Left lobe of liver (tissue), 2 donors: ENCODE data around the gene AKT2. TPM values are rescaled to one million over a fixed set of nuclear protein-coding genes. Genes with fewer than 3 reads are reported as not detected.

Source experiments
- ATAC-seq: fragments of 200-7000 bp; cut with Tn5 transposase; one replicate; pipeline ENCODE4 v1.9.1; 2020; ENCODE audit warnings: mild to moderate bottlenecking, moderate library complexity
- DNase-seq: peaks from one replicate; pipeline ENCODE4 v3.0.0-alpha.2; 2020; ENCODE audit warnings: low spot score
- total RNA-seq: library from RNA; stranded (reverse); gene quantifications from one replicate; pipeline ENCODE4 v1.2.1, GENCODE V29; 2021
- donor health status: DM: no; HTN: no; CAD: no; lungs with moderate emphysema.
- donor health status: DM: no; HTN: yes; CAD: no.

The AKT2 gene
- total RNA-seq, 1 donor from 2014 or later = 140 TPM

DNA sequence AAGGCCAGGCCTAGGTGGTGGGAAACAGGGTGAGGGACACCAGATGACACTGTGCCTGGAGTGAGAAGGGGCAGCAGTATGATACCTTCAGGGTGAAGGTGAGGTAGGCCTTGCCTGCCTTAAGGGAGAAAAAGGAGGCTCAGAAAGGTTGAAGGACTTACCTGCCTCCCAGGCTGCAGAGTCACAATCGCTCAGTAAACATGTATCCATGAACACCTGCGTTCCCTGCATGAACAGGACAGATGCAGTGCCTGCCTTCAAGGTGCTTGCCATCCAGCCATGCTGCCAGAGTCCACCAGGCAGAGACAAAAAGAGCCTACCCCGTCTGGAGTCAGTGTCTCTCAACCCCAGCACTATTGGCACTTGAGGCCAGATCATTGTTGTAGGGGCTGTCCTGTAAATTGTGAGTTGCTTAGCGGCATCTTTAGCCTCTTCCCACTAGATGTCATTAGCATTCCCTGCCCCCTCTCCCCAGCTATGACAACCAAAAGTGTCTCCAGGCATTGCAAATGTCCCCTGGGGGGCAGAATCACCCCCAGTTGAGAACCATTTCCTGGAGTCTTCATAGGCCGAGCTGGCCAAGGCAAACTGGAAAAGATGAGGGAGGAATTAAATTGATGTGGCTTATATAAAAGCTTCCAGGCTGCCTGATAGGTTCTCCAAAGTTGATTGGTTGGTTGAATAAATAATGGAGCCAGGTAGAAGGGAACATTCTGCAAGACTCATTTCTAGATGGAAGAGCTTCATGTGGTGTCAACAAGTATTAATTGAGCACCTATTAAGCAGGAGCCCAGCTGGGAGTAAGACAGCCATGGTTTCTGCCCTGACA lies 92.2 kb downstream of the AKT2 start:
- ATAC-seq = no peak
- DNase-seq = no peak

- DNase-seq (no peak), ATAC-seq (peak; percentile 2)
Measured at GRCh38 chr19:40191836-40192646, 93.1 kb downstream of the AKT2 start.

- ATAC-seq (peak; percentile 93), DNase-seq (peak; percentile 81)
Measured at GRCh38 chr19:40190891-40191835, 94.0 kb downstream of the AKT2 start, which contains the start of gene MAP3K10. TSS of gene MAP3K10 (plus strand) at chr19:40191426. CDS start at chr19:40192032, 606 bp downstream.

DNA sequence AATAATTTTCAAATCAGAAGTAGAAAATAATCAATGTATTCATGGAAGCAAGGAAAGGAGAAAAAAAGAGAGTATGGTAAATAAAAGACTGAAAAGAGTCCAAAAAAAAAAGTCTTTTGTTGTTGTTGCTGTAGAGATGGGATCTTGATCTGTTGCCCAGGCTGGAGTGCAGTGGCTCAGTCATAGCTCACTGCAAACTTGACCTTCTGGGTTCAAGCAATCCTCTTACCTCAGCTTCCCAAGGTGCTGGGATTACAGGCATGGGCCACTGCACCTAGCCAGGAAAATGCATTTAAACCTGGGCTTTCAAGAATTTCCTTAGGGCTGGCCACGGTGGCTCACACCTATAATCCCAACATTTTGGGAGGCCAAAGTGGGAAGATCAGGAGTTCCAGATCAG lies 100.9 kb downstream of the AKT2 start:
- ATAC-seq (no peak), DNase-seq (no peak)

Other genes starting within 250 kb of the AKT2 start
- gene ZNF780B, start 229.1 kb downstream of the AKT2 start, total RNA-seq = 7.0 TPM
- gene ZNF780A, start 194.4 kb downstream of the AKT2 start, total RNA-seq = 15.9 TPM
- gene MAP3K10, start 93.9 kb downstream of the AKT2 start, total RNA-seq = 7.7 TPM
- gene TTC9B, start 67.0 kb downstream of the AKT2 start, total RNA-seq = not detected
- 3.8 TPM for gene CCNP, start 58.7 kb downstream of the AKT2 start, total RNA-seq
- gene C19orf47, start 63.1 kb upstream of the AKT2 start, total RNA-seq = 6.7 TPM
- gene PLD3, start 63.4 kb upstream of the AKT2 start, total RNA-seq = 104 TPM
- not detected for gene HIPK4, start 104.8 kb upstream of the AKT2 start, total RNA-seq
- 0.70 TPM for gene PRX, start 128.0 kb upstream of the AKT2 start, total RNA-seq
- 4.7 TPM for gene SERTAD1, start 140.6 kb upstream of the AKT2 start, total RNA-seq
- gene SERTAD3, start 159.0 kb upstream of the AKT2 start, total RNA-seq = 11.9 TPM
- 149 TPM for gene BLVRB, start 180.4 kb upstream of the AKT2 start, total RNA-seq
- gene SPTBN4, start 181.7 kb upstream of the AKT2 start, total RNA-seq = 1.2 TPM